ENCODE measurements around the gene IFITM10. TPM values are rescaled to one million over a fixed set of nuclear protein-coding genes. Genes with fewer than 3 reads are reported as not detected.

Gene IFITM10
- total RNA-seq, 1 experiment from 2014 or later, result 0.59 TPM

DNA sequence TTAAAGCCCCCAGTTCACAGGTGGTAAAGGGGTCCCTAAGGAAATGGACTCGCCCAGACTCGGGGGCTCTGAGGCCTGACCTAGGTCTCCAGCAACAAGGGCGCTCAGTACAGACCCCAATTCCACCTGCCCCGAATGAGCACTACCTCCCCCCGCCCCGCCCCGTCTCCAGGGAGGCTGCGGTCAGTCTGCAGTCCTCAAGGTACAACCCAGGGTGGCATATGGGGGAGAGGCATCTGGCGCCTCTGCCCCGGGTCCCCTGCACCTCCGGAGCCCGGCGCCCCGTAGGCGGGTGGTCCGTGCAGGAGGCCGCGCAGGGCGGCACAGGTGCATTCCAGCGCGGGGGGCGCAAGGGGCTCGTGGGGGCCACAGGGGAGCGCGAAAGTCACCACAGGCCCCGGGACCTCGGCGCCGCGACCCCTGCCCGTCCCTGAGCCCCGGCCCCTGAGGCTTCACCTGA, 13.0 kb upstream of the IFITM10 start:
- no peak overlapping the region for H4K91ac ChIP-seq (ENCODE audit: insufficient read length, low read depth, low read length)
- H3K27ac Mint-ChIP-seq, result no peak overlapping the region
- H3K9me3 ChIP-seq (ENCODE audit: control insufficient read depth, low read depth, low read length), result no peaks in the 10 kb centered on the region
- no peak overlapping the region for H3K23ac ChIP-seq (ENCODE audit: insufficient read length, low read depth, low read length)
- no peak overlapping the region for H2BK12ac ChIP-seq (ENCODE audit: insufficient read length, low read depth, low read length)
- no peak overlapping the region for H3K18ac ChIP-seq (ENCODE audit: insufficient read length, low read depth, low read length)
- H2BK15ac ChIP-seq (ENCODE audit: low read depth, low read length), result no peak overlapping the region
- H3K4me1 ChIP-seq (ENCODE audit: insufficient read depth, low read length), result peaks cover 3% of the 10 kb centered on the region; the same call in 1 of the 2 replicates
- H3K27ac ChIP-seq (ENCODE audit: insufficient read length, low read depth, low read length), result no peak overlapping the region
- H3K79me2 ChIP-seq (ENCODE audit: insufficient read depth, low read length), result no peaks in the 10 kb centered on the region; the same call in 1 of the 2 replicates
- no peaks in the 10 kb centered on the region for H3K9me3 Mint-ChIP-seq
- TF ChIP-seq, protein P1, sequence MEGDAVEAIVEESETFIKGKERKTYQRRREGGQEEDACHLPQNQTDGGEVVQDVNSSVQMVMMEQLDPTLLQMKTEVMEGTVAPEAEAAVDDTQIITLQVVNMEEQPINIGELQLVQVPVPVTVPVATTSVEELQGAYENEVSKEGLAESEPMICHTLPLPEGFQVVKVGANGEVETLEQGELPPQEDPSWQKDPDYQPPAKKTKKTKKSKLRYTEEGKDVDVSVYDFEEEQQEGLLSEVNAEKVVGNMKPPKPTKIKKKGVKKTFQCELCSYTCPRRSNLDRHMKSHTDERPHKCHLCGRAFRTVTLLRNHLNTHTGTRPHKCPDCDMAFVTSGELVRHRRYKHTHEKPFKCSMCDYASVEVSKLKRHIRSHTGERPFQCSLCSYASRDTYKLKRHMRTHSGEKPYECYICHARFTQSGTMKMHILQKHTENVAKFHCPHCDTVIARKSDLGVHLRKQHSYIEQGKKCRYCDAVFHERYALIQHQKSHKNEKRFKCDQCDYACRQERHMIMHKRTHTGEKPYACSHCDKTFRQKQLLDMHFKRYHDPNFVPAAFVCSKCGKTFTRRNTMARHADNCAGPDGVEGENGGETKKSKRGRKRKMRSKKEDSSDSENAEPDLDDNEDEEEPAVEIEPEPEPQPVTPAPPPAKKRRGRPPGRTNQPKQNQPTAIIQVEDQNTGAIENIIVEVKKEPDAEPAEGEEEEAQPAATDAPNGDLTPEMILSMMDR (conservative IDR thresholded peaks at IDR 0.05), result no peak
- no peak overlapping the region for H2BK120ac ChIP-seq (ENCODE audit: low read depth, low read length, poor library complexity, severe bottlenecking)
- H2BK20ac ChIP-seq (ENCODE audit: low read depth, low read length, poor library complexity, severe bottlenecking), result no peak overlapping the region
- H3K9ac ChIP-seq (ENCODE audit: extremely low read depth, insufficient read length, low read length), result peak overlapping the region; percentile 18
- no peak overlapping the region for H3K56ac ChIP-seq (ENCODE audit: insufficient read length, low read depth, low read length)
- peaks cover 10% of the 10 kb centered on the region for H3K23me2 ChIP-seq (ENCODE audit: insufficient read length, low read depth, low read length, poor library complexity, severe bottlenecking)
- no peak overlapping the region for H2AFZ ChIP-seq (ENCODE audit: low read length)
- no peak overlapping the region for H3K4ac ChIP-seq (ENCODE audit: low read depth, low read length)
- WGBS (ENCODE audit: extremely low coverage, insufficient read length, low lambda C conversion rate), result no CpG with 5 or more reads among the region's 32 CpGs
- H3K4me1 Mint-ChIP-seq, result peaks cover 2 to 4% of the 10 kb centered on the region in 2 experiments; a peak in 3 of 4 replicates
- no peaks in the 10 kb centered on the region for H3K27me3 ChIP-seq (ENCODE audit: insufficient read depth, low read length)
- H4K20me1 ChIP-seq (ENCODE audit: control insufficient read depth, insufficient read depth, insufficient read length), result no peaks in the 10 kb centered on the region
- H3T11ph ChIP-seq (ENCODE audit: low read length), result no peak overlapping the region
- peak overlapping the region; percentile 71 to 82 for H3K4me3 Mint-ChIP-seq
- H3K4me2 ChIP-seq (ENCODE audit: insufficient read depth, insufficient read length, low read length), result peak overlapping the region; percentile 32
- no peak overlapping the region for H4K8ac ChIP-seq (replicated peaks; ENCODE audit: insufficient read length, low read depth, low read length)
- no peak overlapping the region; the same call in none of the 2 replicates for H3K14ac ChIP-seq (ENCODE audit: insufficient read depth, low read length)
- H3K36me3 Mint-ChIP-seq (ENCODE audit: insufficient read depth in 1 of 3, low read depth in 3 of 3), result peaks cover 0 to 4% (median 0%) of the 10 kb centered on the region in 3 experiments; a peak in 4 of 7 replicates
- DNase-seq, result no peak
- H3K27me3 Mint-ChIP-seq (ENCODE audit: low read depth), result peaks cover 3% of the 10 kb centered on the region; the same call in 1 of the 2 replicates
- no peak overlapping the region for H4K5ac ChIP-seq (ENCODE audit: insufficient read length, low read depth, low read length)
- H3K79me1 ChIP-seq (ENCODE audit: insufficient read depth, low read depth, low read length, poor library complexity, severe bottlenecking), result peaks cover 9% of the 10 kb centered on the region
- H2BK5ac ChIP-seq (ENCODE audit: insufficient read length, low read length), result no peak overlapping the region
- no peak overlapping the region for H2AK5ac ChIP-seq (ENCODE audit: insufficient read length, low read length)

Measured in H9 (cell line).